Measurements from ENCODE around the gene NT5C1B. TPM values are rescaled to one million over a fixed set of nuclear protein-coding genes. Genes with fewer than 3 reads are reported as not detected.

NT5C1B gene
- total RNA-seq, 2 experiments from 2014 or later: not detected

DNA sequence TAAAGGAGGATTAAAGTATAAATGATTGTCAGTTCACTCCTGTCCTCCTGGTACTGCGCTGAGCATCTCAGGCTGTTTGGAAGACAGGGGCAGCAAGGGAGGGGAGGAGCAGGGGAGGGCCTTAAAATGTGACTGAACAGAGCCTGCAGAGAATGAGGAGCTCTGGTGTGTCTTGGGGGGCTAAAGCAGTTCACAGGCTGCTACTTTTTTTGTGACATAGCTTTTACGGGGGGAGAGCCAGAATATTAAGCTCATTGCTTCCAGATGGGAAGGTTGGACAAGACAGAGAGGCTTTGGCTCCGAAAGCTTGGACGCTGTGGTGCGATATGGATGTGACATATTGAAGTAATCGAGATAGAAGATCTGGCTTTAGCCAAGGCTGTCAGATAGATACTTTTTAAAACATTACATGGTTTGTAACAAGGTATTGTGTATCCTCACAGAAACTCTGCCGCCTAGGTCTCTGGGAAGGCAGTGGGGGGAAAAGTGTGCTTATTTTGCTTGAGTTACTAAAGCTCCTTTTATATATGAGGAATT, 69.4 kb downstream of the NT5C1B start:
- POLR2A ChIA-PET: no interaction called here
- CTCF ChIA-PET: interaction anchor here (0.8 to 1.7 kb wide), 3 partner anchors 17 to 1342 kb away, joined by 3 to 8 read pairs (median 5); no protein-coding TSS in a partner anchor

DNA sequence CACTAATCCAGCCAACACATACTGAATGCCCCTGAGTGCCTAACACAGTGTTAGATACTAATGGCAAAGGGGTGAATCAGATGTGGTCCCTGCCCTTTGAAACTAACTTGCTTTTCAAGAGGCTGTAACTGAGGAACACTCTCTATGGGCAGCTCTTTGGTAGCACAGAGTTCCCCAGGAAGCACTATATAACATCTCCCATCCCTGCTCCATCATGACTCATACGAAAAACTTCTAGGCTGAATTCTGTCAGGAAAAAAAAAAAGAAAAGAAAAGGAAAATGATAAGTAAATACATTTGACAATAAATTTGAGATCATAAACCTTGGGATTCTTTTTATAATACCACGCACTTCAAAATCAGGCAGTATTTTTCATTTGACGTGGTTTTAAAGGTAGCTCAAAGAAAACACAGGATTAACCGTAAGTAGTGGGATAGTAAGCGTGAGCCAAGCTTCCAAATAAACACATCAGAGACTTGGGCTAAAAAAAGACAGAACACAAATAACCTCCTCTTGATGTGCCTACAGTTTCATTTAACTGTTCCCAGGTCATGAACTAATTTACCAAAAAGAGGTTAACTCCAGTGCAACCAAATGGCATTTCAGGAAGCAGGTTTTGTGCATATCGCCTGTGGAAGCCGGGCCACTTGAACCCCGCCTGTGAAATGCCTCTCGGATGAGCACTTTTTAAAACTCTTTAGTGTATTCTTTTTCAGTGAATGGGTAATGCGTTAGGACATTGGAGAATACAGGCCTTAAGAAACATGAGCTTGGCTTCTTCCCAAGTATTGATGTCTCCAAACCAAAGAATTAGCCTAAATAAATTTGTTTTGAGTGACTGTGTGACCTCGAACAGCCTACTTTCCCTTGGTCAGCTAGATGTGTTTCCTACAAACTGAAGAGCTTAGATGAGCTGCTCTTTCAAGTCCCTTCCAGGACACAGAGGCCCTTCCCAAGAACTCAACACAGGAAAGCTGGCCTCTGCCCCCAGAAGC, 71.0 kb downstream of the NT5C1B start:
- CTCF ChIA-PET: interaction anchor here (0.7 kb wide), 1 partner anchor 848 kb away, joined by 3 read pairs; no protein-coding TSS in a partner anchor
- POLR2A ChIA-PET: no interaction called here

- ChIA-PET CTCF (no interaction called here), POLR2A (no interaction called here)
Measured at GRCh38 chr2:18517386-18517785, 72.0 kb downstream of the NT5C1B start.

DNA sequence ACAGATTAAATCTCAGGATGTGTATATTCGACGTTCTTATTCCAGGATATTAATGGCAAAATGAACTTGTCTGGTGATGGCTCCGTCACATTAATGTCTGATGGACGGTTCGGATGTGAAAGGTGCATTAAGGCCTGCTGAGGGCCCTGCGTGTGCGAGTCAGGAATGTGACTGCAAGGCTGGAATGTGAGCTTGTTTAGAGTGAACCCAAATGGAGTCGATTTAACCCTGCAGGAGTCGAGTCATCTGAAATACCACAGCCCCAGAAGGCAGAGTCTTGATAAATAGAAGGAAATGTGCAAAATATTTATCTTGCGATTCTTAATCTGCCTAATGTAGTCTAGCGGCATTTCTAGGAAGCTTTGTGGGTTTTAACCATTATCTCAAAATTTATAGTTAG, 73.3 kb downstream of the NT5C1B start:
- ChIA-PET POLR2A (no interaction called here), CTCF (no interaction called here)

GRCh38 chr2:18514526-18515461, 74.6 kb downstream of the NT5C1B start:
- CTCF ChIA-PET: interaction anchor here (0.5 kb wide), 1 partner anchor 357 kb away, joined by 3 read pairs; no protein-coding TSS in a partner anchor
- POLR2A ChIA-PET: no interaction called here

Other genes starting within 250 kb of the NT5C1B start
- 10 to 100 TPM; 18.6 to 19.7 TPM for gene RDH14, start 28.9 kb downstream of the NT5C1B start, total RNA-seq

All from activated CD8-positive, alpha-beta memory T cell treated with anti-CD3 and anti-CD28 coated beads for 36 hours (primary cell).